Liver (tissue), 9 donors: ENCODE measurements around the gene NADSYN1. TPM values are rescaled to one million over a fixed set of nuclear protein-coding genes. Genes with fewer than 3 reads are reported as not detected.

Source experiments
- DNase-seq: peaks from one replicate; pipeline ENCODE4 v3.0.0-alpha.2; 2017; ENCODE audit warnings: low spot score
- H3K27ac ChIP-seq, 2 donors: one replicate each; pipeline ENCODE4 v1.7.0; 2013; ENCODE audit warnings: inconsistent platforms in 2 of 2, low read length in 2 of 2, control low read depth in 1 of 2, low read depth in 1 of 2, mild to moderate bottlenecking in 1 of 2
- H3K27me3 ChIP-seq, 4 donors: one replicate each; pipeline versions ENCODE4 v1.6.1 to v1.7.0; 2013; ENCODE audit warnings: low read length in 3 of 4, inconsistent platforms in 1 of 4, mild to moderate bottlenecking in 1 of 4, moderate library complexity in 1 of 4; ENCODE audit not compliant: control insufficient read depth in 4 of 4, insufficient read depth in 4 of 4
- H3K36me3 ChIP-seq, 4 donors: one replicate each; pipeline versions ENCODE4 v1.6.1 to v1.7.0; 2013; ENCODE audit warnings: low read length in 3 of 4, mild to moderate bottlenecking in 3 of 4, low read depth in 1 of 4, moderate library complexity in 1 of 4; ENCODE audit not compliant: control insufficient read depth in 4 of 4, insufficient read depth in 3 of 4
- H3K4me1 ChIP-seq, 4 donors: one replicate each; pipeline versions ENCODE4 v1.6.1 to v1.7.0; 2013; ENCODE audit warnings: low read length in 3 of 4, mild to moderate bottlenecking in 3 of 4, moderate library complexity in 1 of 4; ENCODE audit not compliant: control insufficient read depth in 4 of 4, insufficient read depth in 4 of 4
- H3K4me3 ChIP-seq, 3 donors: one replicate each; pipeline versions ENCODE4 v1.6.1 to v1.7.0; 2013; ENCODE audit warnings: low read length in 3 of 3, control low read depth in 1 of 3, low read depth in 1 of 3, mild to moderate bottlenecking in 1 of 3
- H3K9ac ChIP-seq, 2 donors: one replicate each; pipeline ENCODE4 v1.7.0; 2013; ENCODE audit warnings: low read length in 2 of 2, mild to moderate bottlenecking in 2 of 2, moderate library complexity in 2 of 2, control low read depth in 1 of 2, low read depth in 1 of 2
- H3K9me3 ChIP-seq, 4 donors: one replicate each; pipeline versions ENCODE4 v1.6.1 to v1.7.0; 2013; ENCODE audit warnings: low read length in 3 of 4; ENCODE audit not compliant: control insufficient read depth in 4 of 4
- EGR1 ChIP-seq, 2 donors: IDR thresholded peaks; 2 replicates each; pipeline ENCODE4 v1.6.1; 2016 to 2018; ENCODE audit warnings: antibody characterized with exemption in 2 of 2, low read depth in 2 of 2
- FOXA1 ChIP-seq: IDR thresholded peaks from 2 replicates; pipeline ENCODE4 v1.6.1; 2016; ENCODE audit warnings: antibody characterized with exemption
- FOXA2 ChIP-seq: IDR thresholded peaks from 2 replicates; pipeline ENCODE4 v1.6.1; 2016; ENCODE audit warnings: antibody characterized with exemption
- GABPA ChIP-seq, 2 donors: IDR thresholded peaks in 1 of 2; conservative IDR thresholded peaks in 1 of 2; 2 replicates each; pipeline ENCODE4 v1.6.1; 2016; ENCODE audit warnings: antibody characterized with exemption in 2 of 2, mild to moderate bottlenecking in 1 of 2, moderate library complexity in 1 of 2
- HNF4A ChIP-seq, 2 donors: conservative IDR thresholded peaks; 2 replicates each; pipeline ENCODE4 v1.6.1; 2016; ENCODE audit warnings: antibody characterized with exemption in 2 of 2, mild to moderate bottlenecking in 2 of 2
- HNF4G ChIP-seq: IDR thresholded peaks from 2 replicates; pipeline ENCODE4 v1.6.1; 2016; ENCODE audit warnings: antibody characterized with exemption
- JUND ChIP-seq, 2 donors: IDR thresholded peaks; 2 replicates each; pipeline ENCODE4 v1.6.1; 2016; ENCODE audit warnings: antibody characterized with exemption in 2 of 2
- NR2F2 ChIP-seq: IDR thresholded peaks from 2 replicates; pipeline ENCODE4 v1.6.1; 2016; ENCODE audit warnings: antibody characterized with exemption
- RXRA ChIP-seq, 2 donors: IDR thresholded peaks; 2 replicates each; pipeline ENCODE4 v1.6.1; 2017 to 2018; ENCODE audit warnings: antibody characterized with exemption in 2 of 2, mild to moderate bottlenecking in 1 of 2
- SP1 ChIP-seq: IDR thresholded peaks from 2 replicates; pipeline ENCODE4 v1.6.1; 2018; ENCODE audit warnings: antibody characterized with exemption, mild to moderate bottlenecking
- TAF1 ChIP-seq: conservative IDR thresholded peaks from 2 replicates; pipeline ENCODE4 v1.6.1; 2016; ENCODE audit warnings: antibody characterized with exemption, mild to moderate bottlenecking
- YY1 ChIP-seq: IDR thresholded peaks from 2 replicates; pipeline ENCODE4 v1.6.1; 2016; ENCODE audit warnings: antibody characterized with exemption, mild to moderate bottlenecking
- WGBS: extraction: QIAGEN DNeasy Blood & Tissue Kit; methylation state at CpG from one replicate; pipeline ENCODE4 v1.1.7; 2013; 5-methylcytosine and 5-hydroxymethylcytosine counted together
- polyA plus RNA-seq, 2 donors: library from polyadenylated mRNA; stranded (reverse) in 1 of 2; unstranded in 1 of 2; fragments of 200-250 nt in 1 of 2; fragments of >200 nt in 1 of 2; fragmentation: Nextera tagmentation in 1 of 2; extraction: Ambion mirVana in 1 of 2; gene quantifications; one replicate each; pipeline versions ENCODE4 v1.2.1 to v1.2.3, GENCODE V29; 2013 to 2015
- total RNA-seq, 2 donors: library from RNA; depleted of rRNA; stranded (reverse); fragments of >200 nt; gene quantifications; one replicate each; pipeline ENCODE4 v1.2.3, GENCODE V29; 2014
- TF ChIP-seq, protein P1 (sequence below): IDR thresholded peaks from 2 replicates; pipeline ENCODE4 v1.6.1; 2016; ENCODE audit warnings: antibody characterized with exemption
- TF ChIP-seq, protein P2 (sequence below): IDR thresholded peaks from 2 replicates; pipeline ENCODE4 v1.6.1; 2016; ENCODE audit warnings: antibody characterized with exemption
- TF ChIP-seq, protein P3 (sequence below): IDR thresholded peaks from 2 replicates; pipeline ENCODE4 v1.6.1; 2016; ENCODE audit warnings: antibody characterized with exemption, mild to moderate bottlenecking
- TF ChIP-seq, protein P4 (sequence below): IDR thresholded peaks from 2 replicates; pipeline ENCODE4 v1.6.1; 2016; ENCODE audit warnings: antibody characterized with exemption
- donor health status: healthy.
- donor health status: healthy.
- donor health status: healthy.
- donor health status: healthy.
- donor health status: healthy.

The NADSYN1 gene
- total and polyA plus RNA-seq, 4 donors, result 16.6 to 33.6 (median 22.2) TPM

DNA sequence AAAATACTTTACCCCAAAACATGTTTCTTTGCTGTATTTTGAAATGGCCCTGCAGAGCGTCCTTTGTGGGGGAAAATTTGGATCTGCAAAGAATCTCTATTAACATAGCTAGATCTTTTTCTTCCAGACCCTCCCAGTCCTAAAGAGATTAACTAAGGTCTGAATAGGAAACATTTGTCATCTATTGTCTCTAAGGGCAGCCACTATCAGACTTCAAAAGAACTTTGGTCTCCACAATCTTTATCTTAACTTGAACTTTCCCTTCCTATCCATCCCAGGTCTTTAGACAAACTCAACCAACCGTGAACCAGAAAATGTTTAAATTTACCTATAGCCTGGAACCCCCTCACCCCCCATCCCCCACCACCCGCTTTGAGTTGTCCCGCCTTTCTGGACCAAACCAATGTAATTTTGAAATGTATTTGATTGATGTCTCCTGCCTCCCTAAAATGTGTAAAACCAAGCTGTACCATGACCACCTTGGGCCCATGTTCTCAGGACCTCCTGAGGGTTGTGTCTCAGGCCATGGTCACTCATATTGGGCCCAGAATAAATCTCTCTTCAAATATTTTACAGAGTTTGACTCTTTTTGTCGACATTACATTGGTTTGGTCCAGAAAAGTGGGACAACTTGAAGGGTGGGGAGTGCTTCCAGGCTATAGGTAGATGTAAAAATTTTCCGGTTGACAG, 91.7 kb downstream of the NADSYN1 start:
- TF ChIP-seq YY1 (no peak), RXRA (IDR thresholded peaks at IDR 0.05) (no peak), SP1 (no peak), HNF4G (no peak), NR2F2 (no peak), JUND (IDR thresholded peaks at IDR 0.05) (no peak), FOXA2 (no peak), TAF1 (no peak), EGR1 (IDR thresholded peaks at IDR 0.05; ENCODE audit: low read depth in 2 of 2) (no peak)
- TF ChIP-seq, protein P1, sequence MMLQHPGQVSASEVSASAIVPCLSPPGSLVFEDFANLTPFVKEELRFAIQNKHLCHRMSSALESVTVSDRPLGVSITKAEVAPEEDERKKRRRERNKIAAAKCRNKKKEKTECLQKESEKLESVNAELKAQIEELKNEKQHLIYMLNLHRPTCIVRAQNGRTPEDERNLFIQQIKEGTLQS, result no peak
- TF ChIP-seq, protein P2, sequence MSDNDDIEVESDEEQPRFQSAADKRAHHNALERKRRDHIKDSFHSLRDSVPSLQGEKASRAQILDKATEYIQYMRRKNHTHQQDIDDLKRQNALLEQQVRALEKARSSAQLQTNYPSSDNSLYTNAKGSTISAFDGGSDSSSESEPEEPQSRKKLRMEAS, result no peak
- TF ChIP-seq, protein P3, sequence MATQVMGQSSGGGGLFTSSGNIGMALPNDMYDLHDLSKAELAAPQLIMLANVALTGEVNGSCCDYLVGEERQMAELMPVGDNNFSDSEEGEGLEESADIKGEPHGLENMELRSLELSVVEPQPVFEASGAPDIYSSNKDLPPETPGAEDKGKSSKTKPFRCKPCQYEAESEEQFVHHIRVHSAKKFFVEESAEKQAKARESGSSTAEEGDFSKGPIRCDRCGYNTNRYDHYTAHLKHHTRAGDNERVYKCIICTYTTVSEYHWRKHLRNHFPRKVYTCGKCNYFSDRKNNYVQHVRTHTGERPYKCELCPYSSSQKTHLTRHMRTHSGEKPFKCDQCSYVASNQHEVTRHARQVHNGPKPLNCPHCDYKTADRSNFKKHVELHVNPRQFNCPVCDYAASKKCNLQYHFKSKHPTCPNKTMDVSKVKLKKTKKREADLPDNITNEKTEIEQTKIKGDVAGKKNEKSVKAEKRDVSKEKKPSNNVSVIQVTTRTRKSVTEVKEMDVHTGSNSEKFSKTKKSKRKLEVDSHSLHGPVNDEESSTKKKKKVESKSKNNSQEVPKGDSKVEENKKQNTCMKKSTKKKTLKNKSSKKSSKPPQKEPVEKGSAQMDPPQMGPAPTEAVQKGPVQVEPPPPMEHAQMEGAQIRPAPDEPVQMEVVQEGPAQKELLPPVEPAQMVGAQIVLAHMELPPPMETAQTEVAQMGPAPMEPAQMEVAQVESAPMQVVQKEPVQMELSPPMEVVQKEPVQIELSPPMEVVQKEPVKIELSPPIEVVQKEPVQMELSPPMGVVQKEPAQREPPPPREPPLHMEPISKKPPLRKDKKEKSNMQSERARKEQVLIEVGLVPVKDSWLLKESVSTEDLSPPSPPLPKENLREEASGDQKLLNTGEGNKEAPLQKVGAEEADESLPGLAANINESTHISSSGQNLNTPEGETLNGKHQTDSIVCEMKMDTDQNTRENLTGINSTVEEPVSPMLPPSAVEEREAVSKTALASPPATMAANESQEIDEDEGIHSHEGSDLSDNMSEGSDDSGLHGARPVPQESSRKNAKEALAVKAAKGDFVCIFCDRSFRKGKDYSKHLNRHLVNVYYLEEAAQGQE, result no peak
- TF ChIP-seq, protein P4, sequence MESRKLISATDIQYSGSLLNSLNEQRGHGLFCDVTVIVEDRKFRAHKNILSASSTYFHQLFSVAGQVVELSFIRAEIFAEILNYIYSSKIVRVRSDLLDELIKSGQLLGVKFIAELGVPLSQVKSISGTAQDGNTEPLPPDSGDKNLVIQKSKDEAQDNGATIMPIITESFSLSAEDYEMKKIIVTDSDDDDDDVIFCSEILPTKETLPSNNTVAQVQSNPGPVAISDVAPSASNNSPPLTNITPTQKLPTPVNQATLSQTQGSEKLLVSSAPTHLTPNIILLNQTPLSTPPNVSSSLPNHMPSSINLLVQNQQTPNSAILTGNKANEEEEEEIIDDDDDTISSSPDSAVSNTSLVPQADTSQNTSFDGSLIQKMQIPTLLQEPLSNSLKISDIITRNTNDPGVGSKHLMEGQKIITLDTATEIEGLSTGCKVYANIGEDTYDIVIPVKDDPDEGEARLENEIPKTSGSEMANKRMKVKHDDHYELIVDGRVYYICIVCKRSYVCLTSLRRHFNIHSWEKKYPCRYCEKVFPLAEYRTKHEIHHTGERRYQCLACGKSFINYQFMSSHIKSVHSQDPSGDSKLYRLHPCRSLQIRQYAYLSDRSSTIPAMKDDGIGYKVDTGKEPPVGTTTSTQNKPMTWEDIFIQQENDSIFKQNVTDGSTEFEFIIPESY, result no peak
- Histone ChIP-seq H3K9ac (no peak overlapping the region), H3K4me1 (no peaks in the 10 kb centered on the region), H3K4me3 (no peak overlapping the region), H3K9me3 (no peaks in the 10 kb centered on the region), H3K27me3 (no peaks in the 10 kb centered on the region), H3K36me3 (no peaks in the 10 kb centered on the region), H3K27ac (no peak overlapping the region)
- 91% methylated on average over 6 of the region's 6 CpGs for WGBS
- no peak for DNase-seq

DNA sequence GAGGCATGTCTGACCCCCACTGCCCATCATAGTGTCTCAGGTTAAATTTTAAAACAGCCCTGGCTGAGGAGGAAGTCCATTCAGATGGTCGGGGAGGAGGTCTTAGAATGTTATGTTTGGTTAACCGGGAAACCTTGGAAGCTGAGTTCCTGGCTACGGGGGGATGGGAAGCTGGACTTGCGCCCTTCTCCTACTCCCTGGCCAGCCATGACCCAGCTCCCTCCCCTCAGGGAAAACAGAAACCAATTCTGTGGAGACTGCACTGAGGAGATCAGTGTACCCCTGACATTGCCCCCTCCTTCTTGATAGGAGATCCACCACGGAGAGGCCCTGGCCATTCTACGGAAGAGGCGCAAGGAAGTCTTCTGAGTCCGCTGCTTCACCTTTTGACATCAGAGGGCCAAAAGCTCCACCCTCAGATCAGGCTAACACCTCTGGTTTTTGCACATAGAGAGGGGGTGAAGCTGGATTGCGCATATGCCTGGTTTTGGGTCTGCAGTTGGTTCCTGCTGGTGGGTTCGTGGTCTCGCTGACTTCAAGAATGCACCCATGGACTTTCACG, 92.5 kb downstream of the NADSYN1 start:
- Histone ChIP-seq H3K4me3 (no peak overlapping the region), H3K36me3 (no peaks in the 10 kb centered on the region), H3K9ac (no peak overlapping the region), H3K27ac (no peak overlapping the region), H3K9me3 (no peaks in the 10 kb centered on the region), H3K27me3 (no peaks in the 10 kb centered on the region), H3K4me1 (no peaks in the 10 kb centered on the region)
- no peak for DNase-seq
- whole genome bisulfite sequencing, result 82% methylated on average over 12 of the region's 12 CpGs
- TF ChIP-seq HNF4A (conservative IDR thresholded peaks at IDR 0.05) (no peak), GABPA (IDR thresholded peaks at IDR 0.05 in 1 of 2, conservative IDR thresholded peaks at IDR 0.05 in 1 of 2) (no peak), FOXA1 (no peak), HNF4G (no peak)
